ENCODE results near the gene CIAO2A.
A peak's percentile ranks its signal among the peaks of the same experiment; 100 is the strongest.
"Not testable (repeated sequence)": the region's sequence is repeated elsewhere in the genome, so short reads cannot be mapped to it uniquely, and the experiment has no call there.

Gene CIAO2A

GRCh38 chr15:64110950-64111678, 17.5 kb upstream of the CIAO2A start:
- DNase-seq = no peak

- not testable (repeated sequence) for DNase-seq
These were observed 16.6 kb upstream of the CIAO2A start for GRCh38 chr15:64110108-64110701.

- DNase-seq = no peak
These were observed 13.7 kb upstream of the CIAO2A start for GRCh38 chr15:64107337-64107736.

GRCh38 chr15:64105113-64105704, 11.6 kb upstream of the CIAO2A start:
- DNase-seq = no peak

- no peak for DNase-seq
These were observed 8.9 kb upstream of the CIAO2A start for GRCh38 chr15:64102497-64102896.

- no peak for DNase-seq
These were observed 7.3 kb upstream of the CIAO2A start for GRCh38 chr15:64100958-64101357.

GRCh38 chr15:64099379-64099778, 5.7 kb upstream of the CIAO2A start:
- DNase-seq = no peak

GRCh38 chr15:64096668-64097384, 3.2 kb upstream of the CIAO2A start:
- no peak for DNase-seq

- DNase-seq = peak; percentile 90
These were observed 2.4 kb upstream of the CIAO2A start, which contains the start of gene SNX1 for GRCh38 chr15:64095795-64096667. Gene SNX1, plus strand, starts transcription at chr15:64095982. Its CDS starts 32 bp downstream, at chr15:64096014.

- no peak for DNase-seq
These were observed 1.8 kb upstream of the CIAO2A start for GRCh38 chr15:64095431-64095794.

- no peak for DNase-seq
These were observed 593 bp downstream of the CIAO2A start for GRCh38 chr15:64092864-64093626.

GRCh38 chr15:64092075-64092820, 1.4 kb downstream of the CIAO2A start:
- no peak for DNase-seq

GRCh38 chr15:64090527-64090926, 3.1 kb downstream of the CIAO2A start:
- no peak for DNase-seq

GRCh38 chr15:64089543-64090280, 3.9 kb downstream of the CIAO2A start:
- DNase-seq = no peak

- DNase-seq = no peak
These were observed 10.9 kb downstream of the CIAO2A start for GRCh38 chr15:64082757-64083156.

- DNase-seq = not testable (repeated sequence)
These were observed 20.1 kb downstream of the CIAO2A start for GRCh38 chr15:64073496-64073895.

GRCh38 chr15:64072812-64073211, 20.8 kb downstream of the CIAO2A start:
- DNase-seq = no peak

- no peak for DNase-seq
These were observed 21.5 kb downstream of the CIAO2A start for GRCh38 chr15:64071931-64072765.

Data from NCI-H345 (cell line).